Type B pancreatic cell (in vitro differentiated cells): ENCODE data around the gene SLC29A2. TPM values are rescaled to one million over a fixed set of nuclear protein-coding genes. Genes with fewer than 3 reads are reported as not detected.

Experiments
- DNase-seq: peaks from one replicate; pipeline ENCODE4 v3.0.0; 2021; ENCODE audit warnings: mixed read lengths; ENCODE audit not compliant: unreplicated experiment; ENCODE audit errors: extremely low spot score
- H3K27ac Mint-ChIP-seq: 2 replicates; pipeline ENCODE4 v1.8.0; 2021; ENCODE audit warnings: mild to moderate bottlenecking, mixed read lengths
- H3K27me3 Mint-ChIP-seq: 2 replicates; pipeline ENCODE4 v1.8.0; 2021; ENCODE audit warnings: mixed read lengths
- H3K36me3 Mint-ChIP-seq: 2 replicates; pipeline ENCODE4 v1.8.0; 2021; ENCODE audit warnings: mixed read lengths
- H3K4me1 Mint-ChIP-seq: one replicate; pipeline ENCODE4 v1.8.0; 2021; ENCODE audit warnings: mixed read lengths; ENCODE audit not compliant: unreplicated experiment
- H3K4me3 Mint-ChIP-seq: 2 replicates; pipeline ENCODE4 v1.8.0; 2021; ENCODE audit warnings: mild to moderate bottlenecking, mixed read lengths
- H3K9me3 Mint-ChIP-seq: 2 replicates; pipeline ENCODE4 v1.8.0; 2021; ENCODE audit warnings: mixed read lengths
- CTCF ChIP-seq: fragments of 200-600 bp; sonication (generic); conservative IDR thresholded peaks from 2 replicates; pipeline ENCODE4 v1.5.0; 2021; ENCODE audit warnings: antibody characterized with exemption, mild to moderate bottlenecking
- total RNA-seq: library from RNA; stranded (reverse); gene quantifications from 2 replicates; pipeline ENCODE4 v1.2.1, GENCODE V29; 2021; ENCODE audit warnings: low replicate concordance

SLC29A2 gene
- total RNA-seq, 1 donor from 2014 or later: 22.2 TPM

GRCh38 chr11:66338276-66339161 is 33.0 kb downstream of the SLC29A2 start:
- Mint-ChIP-seq H3K9me3 (no peaks in the 10 kb centered on the region), H3K4me1 (peaks cover 7% of the 10 kb centered on the region), H3K4me3 (no peak overlapping the region), H3K36me3 (no peaks in the 10 kb centered on the region), H3K27me3 (no peaks in the 10 kb centered on the region), H3K27ac (no peak overlapping the region)
- no peak for DNase-seq
- TF ChIP-seq CTCF: no peak

- DNase-seq: no peak
- no peaks in the 10 kb centered on the region for H3K36me3 Mint-ChIP-seq
- H3K4me3 Mint-ChIP-seq: peak overlapping the region; percentile 94
- no peak overlapping the region for H3K27ac Mint-ChIP-seq
- no peaks in the 10 kb centered on the region for H3K9me3 Mint-ChIP-seq
- no peaks in the 10 kb centered on the region for H3K27me3 Mint-ChIP-seq
- TF ChIP-seq CTCF: no peak
- H3K4me1 Mint-ChIP-seq: peaks cover 4% of the 10 kb centered on the region
Measured at GRCh38 chr11:66337103-66337899, 34.3 kb downstream of the SLC29A2 start.

- H3K36me3 Mint-ChIP-seq: no peaks in the 10 kb centered on the region
- DNase-seq: no peak
- no peaks in the 10 kb centered on the region for H3K27me3 Mint-ChIP-seq
- H3K9me3 Mint-ChIP-seq: no peaks in the 10 kb centered on the region
- peak within 1 kb of the TSS; percentile 76 for H3K27ac Mint-ChIP-seq
- peak; percentile 69 for TF ChIP-seq CTCF
- peak within 1 kb of the TSS; percentile 94 for H3K4me3 Mint-ChIP-seq
- H3K4me1 Mint-ChIP-seq: peaks cover 4% of the 10 kb centered on the region
Measured at GRCh38 chr11:66336234-66337102, 35.1 kb downstream of the SLC29A2 start, which contains the start of gene RIN1. TSS of gene RIN1 (minus strand) at chr11:66336434. CDS start at chr11:66336402, 32 bp downstream.

GRCh38 chr11:66335531-66336233 is 35.9 kb downstream of the SLC29A2 start:
- Mint-ChIP-seq H3K27ac (peak overlapping the region; percentile 76), H3K9me3 (no peaks in the 10 kb centered on the region), H3K27me3 (no peaks in the 10 kb centered on the region), H3K36me3 (no peaks in the 10 kb centered on the region), H3K4me1 (peaks cover 4% of the 10 kb centered on the region), H3K4me3 (peak overlapping the region; percentile 94)
- no peak for DNase-seq
- no peak for TF ChIP-seq CTCF
